OCI-LY3 (cell line): ENCODE results near the gene DCUN1D2.

Experiments used
- EZH2phosphoT487 ChIP-seq: fragments of 200-600 bp; shearing (Covaris generic); IDR thresholded peaks from 2 replicates; pipeline ENCODE4 v1.6.1; 2018; ENCODE audit warnings: antibody characterized with exemption, mixed run types, low read depth
- TF ChIP-seq, protein P1 (sequence below): fragments of 200-600, 300-600 bp; sonication (generic); IDR thresholded peaks from 2 replicates; pipeline ENCODE4 v1.5.1; 2014; ENCODE audit warnings: antibody characterized with exemption, low read length, low read depth

DNA sequence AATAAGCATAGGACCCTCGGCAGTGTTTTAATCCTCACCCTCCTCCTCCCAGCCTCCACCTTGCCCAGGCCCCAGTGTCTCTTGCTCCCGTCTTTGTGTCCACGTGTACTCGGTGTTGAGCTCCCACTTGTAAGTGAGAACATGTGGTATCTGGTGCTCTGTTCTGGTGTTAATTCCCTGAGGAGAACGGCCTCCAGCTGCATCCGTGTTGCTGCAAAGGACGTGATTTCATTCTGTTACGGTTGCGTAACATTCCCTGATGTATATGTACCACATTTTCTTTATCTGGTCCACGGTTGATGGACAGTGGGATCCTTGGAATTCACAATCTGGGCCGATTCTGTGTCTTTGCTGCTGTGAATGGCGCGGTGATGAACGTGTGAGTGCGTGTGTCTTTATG, 49.3 kb upstream of the DCUN1D2 start:
- TF ChIP-seq, protein P1, sequence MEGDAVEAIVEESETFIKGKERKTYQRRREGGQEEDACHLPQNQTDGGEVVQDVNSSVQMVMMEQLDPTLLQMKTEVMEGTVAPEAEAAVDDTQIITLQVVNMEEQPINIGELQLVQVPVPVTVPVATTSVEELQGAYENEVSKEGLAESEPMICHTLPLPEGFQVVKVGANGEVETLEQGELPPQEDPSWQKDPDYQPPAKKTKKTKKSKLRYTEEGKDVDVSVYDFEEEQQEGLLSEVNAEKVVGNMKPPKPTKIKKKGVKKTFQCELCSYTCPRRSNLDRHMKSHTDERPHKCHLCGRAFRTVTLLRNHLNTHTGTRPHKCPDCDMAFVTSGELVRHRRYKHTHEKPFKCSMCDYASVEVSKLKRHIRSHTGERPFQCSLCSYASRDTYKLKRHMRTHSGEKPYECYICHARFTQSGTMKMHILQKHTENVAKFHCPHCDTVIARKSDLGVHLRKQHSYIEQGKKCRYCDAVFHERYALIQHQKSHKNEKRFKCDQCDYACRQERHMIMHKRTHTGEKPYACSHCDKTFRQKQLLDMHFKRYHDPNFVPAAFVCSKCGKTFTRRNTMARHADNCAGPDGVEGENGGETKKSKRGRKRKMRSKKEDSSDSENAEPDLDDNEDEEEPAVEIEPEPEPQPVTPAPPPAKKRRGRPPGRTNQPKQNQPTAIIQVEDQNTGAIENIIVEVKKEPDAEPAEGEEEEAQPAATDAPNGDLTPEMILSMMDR = no peak
- no peak for TF ChIP-seq EZH2phosphoT487
